H9 (cell line): ENCODE results near the gene LMTK2. TPM values are rescaled to one million over a fixed set of nuclear protein-coding genes. Genes with fewer than 3 reads are reported as not detected.

Source experiments
- DNase-seq: peaks from one replicate; pipeline ENCODE4 v3.0.0-alpha.2; 2017
- H2AFZ ChIP-seq: one replicate; pipeline ENCODE4 v1.6.1; 2013; ENCODE audit warnings: mild to moderate bottlenecking, low read length, control low read depth, moderate library complexity
- H2AK5ac ChIP-seq: 2 replicates; pipeline ENCODE4 v1.6.1; 2013; ENCODE audit warnings: low read length, control low read depth, mixed read lengths; ENCODE audit not compliant: insufficient read length
- H2BK120ac ChIP-seq: one replicate; pipeline ENCODE4 v1.6.1; 2013; ENCODE audit warnings: low read depth, mild to moderate bottlenecking, low read length, control low read depth, inconsistent platforms; ENCODE audit not compliant: poor library complexity, severe bottlenecking
- H2BK12ac ChIP-seq: 2 replicates; pipeline ENCODE4 v1.6.1; 2013; ENCODE audit warnings: low read length, control low read depth, mixed read lengths, low read depth; ENCODE audit not compliant: insufficient read length
- H2BK15ac ChIP-seq: 2 replicates; pipeline ENCODE4 v1.6.1; 2013; ENCODE audit warnings: low read depth, low read length, control low read depth
- H2BK20ac ChIP-seq: one replicate; pipeline ENCODE4 v1.6.1; 2013; ENCODE audit warnings: low read depth, mild to moderate bottlenecking, low read length, control low read depth, inconsistent platforms; ENCODE audit not compliant: poor library complexity, severe bottlenecking
- H2BK5ac ChIP-seq: 2 replicates; pipeline ENCODE4 v1.6.1; 2013; ENCODE audit warnings: low read length, control low read depth, mixed read lengths; ENCODE audit not compliant: insufficient read length
- H3K14ac ChIP-seq: 2 replicates; pipeline ENCODE4 v1.6.1; 2013; ENCODE audit warnings: low read length, control low read depth; ENCODE audit not compliant: insufficient read depth
- H3K18ac ChIP-seq: 2 replicates; pipeline ENCODE4 v1.6.1; 2013; ENCODE audit warnings: low read depth, mild to moderate bottlenecking, mixed read lengths, low read length, control low read depth; ENCODE audit not compliant: insufficient read length
- H3K23ac ChIP-seq: 2 replicates; pipeline ENCODE4 v1.6.1; 2013; ENCODE audit warnings: low read length, control low read depth, mixed read lengths, low read depth; ENCODE audit not compliant: insufficient read length
- H3K23me2 ChIP-seq: 2 replicates; pipeline ENCODE4 v1.6.1; 2013; ENCODE audit warnings: low read depth, mild to moderate bottlenecking, mixed read lengths, low read length, control low read depth; ENCODE audit not compliant: insufficient read length, poor library complexity, severe bottlenecking
- H3K27ac ChIP-seq: 2 replicates; pipeline ENCODE4 v1.5.1; 2013; ENCODE audit warnings: low read length, control low read depth, mixed read lengths, low read depth; ENCODE audit not compliant: insufficient read length
- H3K27me3 ChIP-seq: 2 replicates; pipeline ENCODE4 v1.6.1; 2013; ENCODE audit warnings: low read length, control low read depth, inconsistent platforms; ENCODE audit not compliant: insufficient read depth
- H3K4ac ChIP-seq: 2 replicates; pipeline ENCODE4 v1.6.1; 2013; ENCODE audit warnings: low read depth, mild to moderate bottlenecking, control low read depth, inconsistent platforms, low read length, moderate library complexity
- H3K4me1 ChIP-seq: 2 replicates; pipeline ENCODE4 v1.6.1; 2013; ENCODE audit warnings: low read length, control low read depth, inconsistent platforms; ENCODE audit not compliant: insufficient read depth
- H3K4me2 ChIP-seq: 2 replicates; pipeline ENCODE4 v1.6.1; 2013; ENCODE audit warnings: low read length, control low read depth, mixed read lengths; ENCODE audit not compliant: insufficient read length, insufficient read depth
- H3K56ac ChIP-seq: 2 replicates; pipeline ENCODE4 v1.6.1; 2013; ENCODE audit warnings: low read depth, mild to moderate bottlenecking, mixed read lengths, low read length, control low read depth; ENCODE audit not compliant: insufficient read length
- H3K79me1 ChIP-seq: 2 replicates; pipeline ENCODE4 v1.6.1; 2013; ENCODE audit warnings: low read depth, mild to moderate bottlenecking, moderate library complexity, low read length, control low read depth, inconsistent platforms; ENCODE audit not compliant: insufficient read depth, poor library complexity, severe bottlenecking
- H3K79me2 ChIP-seq: 2 replicates; pipeline ENCODE4 v1.6.1; 2013; ENCODE audit warnings: low read length, control low read depth, inconsistent platforms; ENCODE audit not compliant: insufficient read depth
- H3K9ac ChIP-seq: 2 replicates; pipeline ENCODE4 v1.6.1; 2013; ENCODE audit warnings: low read length, control low read depth, mixed read lengths; ENCODE audit not compliant: insufficient read length; ENCODE audit errors: extremely low read depth
- H3K9me3 ChIP-seq: one replicate; pipeline ENCODE4 v1.6.1; 2013; ENCODE audit warnings: low read depth, low read length, inconsistent platforms; ENCODE audit not compliant: control insufficient read depth
- H3T11ph ChIP-seq: one replicate; pipeline ENCODE4 v1.6.1; 2013; ENCODE audit warnings: mild to moderate bottlenecking, low read length, control low read depth, inconsistent platforms
- H4K20me1 ChIP-seq: one replicate; pipeline ENCODE4 v1.6.1; 2013; ENCODE audit not compliant: control insufficient read depth, insufficient read length, insufficient read depth
- H4K5ac ChIP-seq: 2 replicates; pipeline ENCODE4 v1.6.1; 2013; ENCODE audit warnings: low read depth, mild to moderate bottlenecking, mixed read lengths, low read length, control low read depth; ENCODE audit not compliant: insufficient read length
- H4K8ac ChIP-seq: replicated peaks from 2 replicates; pipeline ENCODE4 v1.6.1; 2013; ENCODE audit warnings: low read length, control low read depth, mixed read lengths, low read depth; ENCODE audit not compliant: insufficient read length
- H4K91ac ChIP-seq: 2 replicates; pipeline ENCODE4 v1.6.1; 2013; ENCODE audit warnings: low read depth, mild to moderate bottlenecking, moderate library complexity, mixed read lengths, low read length, control low read depth; ENCODE audit not compliant: insufficient read length
- H3K27ac Mint-ChIP-seq, 3 experiments: 2 replicates in 2 of 3; 3 replicates in 1 of 3; pipeline ENCODE4 v1.8.0; 2020 to 2021; ENCODE audit warnings: mixed read lengths in 3 of 3, mild to moderate bottlenecking in 1 of 3, moderate library complexity in 1 of 3
- H3K27me3 Mint-ChIP-seq: 2 replicates; pipeline ENCODE4 v1.8.0; 2021; ENCODE audit warnings: low read depth, mild to moderate bottlenecking, moderate library complexity, mixed read lengths
- H3K36me3 Mint-ChIP-seq, 3 experiments: 2 replicates in 2 of 3; 3 replicates in 1 of 3; pipeline ENCODE4 v1.8.0; 2020 to 2021; ENCODE audit warnings: low read depth in 3 of 3, mixed read lengths in 3 of 3; ENCODE audit not compliant: insufficient read depth in 1 of 3
- H3K4me1 Mint-ChIP-seq, 2 experiments: 2 replicates each; pipeline ENCODE4 v1.8.0; 2020; ENCODE audit warnings: mixed read lengths in 2 of 2
- H3K4me3 Mint-ChIP-seq, 2 experiments: 2 replicates in 1 of 2; 3 replicates in 1 of 2; pipeline ENCODE4 v1.8.0; 2020 to 2021; ENCODE audit warnings: mild to moderate bottlenecking in 2 of 2, mixed read lengths in 2 of 2, moderate library complexity in 1 of 2
- H3K9me3 Mint-ChIP-seq, 2 experiments: 2 replicates in 1 of 2; 3 replicates in 1 of 2; pipeline ENCODE4 v1.8.0; 2020; ENCODE audit warnings: mild to moderate bottlenecking in 2 of 2, mixed read lengths in 2 of 2, moderate library complexity in 1 of 2
- WGBS: extraction: QIAGEN DNeasy Blood & Tissue Kit; methylation state at CpG from one replicate; pipeline ENCODE4 v1.1.7; 2013; ENCODE audit warnings: missing lambda C conversion rate, low lambda C conversion rate, mixed read lengths; ENCODE audit not compliant: insufficient read length; ENCODE audit errors: extremely low coverage; 5-methylcytosine and 5-hydroxymethylcytosine counted together
- total RNA-seq: library from RNA; stranded (reverse); gene quantifications from 2 replicates; pipeline ENCODE4 v1.2.1, GENCODE V29; 2021
- TF ChIP-seq, protein P1 (sequence below): fragments of 200-600 bp; sonication (generic); conservative IDR thresholded peaks from 3 replicates; pipeline ENCODE4 v1.8.0; 2021; ENCODE audit warnings: antibody characterized with exemption, mild to moderate bottlenecking

The LMTK2 gene
- total RNA-seq, 1 experiment from 2014 or later: 24.9 TPM

DNA sequence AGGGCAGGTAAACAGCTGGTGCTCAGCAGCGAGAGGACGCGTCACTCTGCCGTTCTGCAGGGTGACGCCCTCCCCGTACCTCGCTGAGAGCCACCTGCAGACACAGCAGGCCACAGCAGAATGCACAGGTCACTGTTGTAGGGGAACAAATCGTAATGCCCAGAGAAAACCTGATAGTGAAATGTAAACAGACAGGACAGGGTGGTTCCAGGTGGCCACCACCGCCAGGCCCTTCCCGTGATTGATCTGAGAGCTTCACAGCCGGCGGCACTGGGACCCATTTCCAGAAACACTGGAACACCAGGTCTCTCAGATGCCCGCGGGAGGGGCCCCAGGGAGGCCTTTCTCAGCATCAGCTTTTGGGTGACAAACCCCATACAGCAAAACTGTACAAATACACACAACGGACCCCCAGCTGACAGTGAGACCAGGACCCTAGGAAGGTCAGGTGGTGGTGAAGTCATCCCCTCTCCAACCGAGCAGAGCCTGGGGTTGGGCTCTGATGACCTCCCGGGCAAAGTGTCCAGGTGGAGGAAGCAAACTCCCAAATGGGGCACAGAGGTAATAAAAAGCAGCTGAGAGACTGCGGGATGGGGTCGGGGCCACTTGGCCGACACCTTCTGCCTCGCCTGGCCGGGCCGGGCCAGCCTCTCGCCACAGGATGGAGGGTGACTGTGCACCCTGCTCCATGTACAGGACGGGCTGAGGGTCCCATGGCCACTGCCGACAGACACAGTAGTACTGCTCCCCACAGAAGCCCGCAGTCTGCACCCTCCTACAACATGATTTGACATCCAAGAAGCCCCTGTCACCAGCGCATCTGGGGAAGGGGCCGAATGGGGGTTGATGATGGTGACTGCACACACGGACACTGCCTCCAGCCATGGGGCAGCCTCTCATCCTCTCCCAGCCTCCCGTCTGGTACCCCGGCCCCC is 109.2 kb downstream of the LMTK2 start:
- Mint-ChIP-seq H3K27ac (0 out of 7 replicates have a peak overlapping the region, but pooled peaks of 1 of the 3 experiments have one; percentile 23), H3K27me3 (no peaks in the 10 kb centered on the region), H3K9me3 (no peaks in the 10 kb centered on the region), H3K4me1 (peaks cover 4 to 9% of the 10 kb centered on the region in 2 experiments), H3K36me3 (no peaks in the 10 kb centered on the region), H3K4me3 (no peak overlapping the region)
- H3K9ac ChIP-seq: no peak overlapping the region
- H4K91ac ChIP-seq: no peak overlapping the region
- DNase-seq: no peak
- H2BK120ac ChIP-seq: no peak overlapping the region
- no CpG with 5 or more reads among the region's 32 CpGs for WGBS
- no peak overlapping the region for H3K18ac ChIP-seq
- no peak overlapping the region for H3K23ac ChIP-seq
- no peaks in the 10 kb centered on the region for H4K20me1 ChIP-seq
- no peak overlapping the region for H2AK5ac ChIP-seq
- no peak overlapping the region for H4K5ac ChIP-seq
- TF ChIP-seq, protein P1, sequence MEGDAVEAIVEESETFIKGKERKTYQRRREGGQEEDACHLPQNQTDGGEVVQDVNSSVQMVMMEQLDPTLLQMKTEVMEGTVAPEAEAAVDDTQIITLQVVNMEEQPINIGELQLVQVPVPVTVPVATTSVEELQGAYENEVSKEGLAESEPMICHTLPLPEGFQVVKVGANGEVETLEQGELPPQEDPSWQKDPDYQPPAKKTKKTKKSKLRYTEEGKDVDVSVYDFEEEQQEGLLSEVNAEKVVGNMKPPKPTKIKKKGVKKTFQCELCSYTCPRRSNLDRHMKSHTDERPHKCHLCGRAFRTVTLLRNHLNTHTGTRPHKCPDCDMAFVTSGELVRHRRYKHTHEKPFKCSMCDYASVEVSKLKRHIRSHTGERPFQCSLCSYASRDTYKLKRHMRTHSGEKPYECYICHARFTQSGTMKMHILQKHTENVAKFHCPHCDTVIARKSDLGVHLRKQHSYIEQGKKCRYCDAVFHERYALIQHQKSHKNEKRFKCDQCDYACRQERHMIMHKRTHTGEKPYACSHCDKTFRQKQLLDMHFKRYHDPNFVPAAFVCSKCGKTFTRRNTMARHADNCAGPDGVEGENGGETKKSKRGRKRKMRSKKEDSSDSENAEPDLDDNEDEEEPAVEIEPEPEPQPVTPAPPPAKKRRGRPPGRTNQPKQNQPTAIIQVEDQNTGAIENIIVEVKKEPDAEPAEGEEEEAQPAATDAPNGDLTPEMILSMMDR: no peak
- H3K4ac ChIP-seq: no peak overlapping the region
- no peak overlapping the region for H3T11ph ChIP-seq
- no peaks in the 10 kb centered on the region for H3K79me2 ChIP-seq
- no peak overlapping the region for H2BK12ac ChIP-seq
- H2BK20ac ChIP-seq: no peak overlapping the region
- H4K8ac ChIP-seq: no peak overlapping the region
- H3K27me3 ChIP-seq: no peaks in the 10 kb centered on the region
- no peaks in the 10 kb centered on the region for H3K4me1 ChIP-seq
- no peak overlapping the region for H3K56ac ChIP-seq
- H3K79me1 ChIP-seq: no peaks in the 10 kb centered on the region
- no peak overlapping the region for H2AFZ ChIP-seq
- H2BK5ac ChIP-seq: no peak overlapping the region
- no peak overlapping the region for H3K27ac ChIP-seq
- H3K4me2 ChIP-seq: no peak overlapping the region
- no peak overlapping the region for H2BK15ac ChIP-seq
- H3K9me3 ChIP-seq: no peaks in the 10 kb centered on the region
- no peaks in the 10 kb centered on the region for H3K23me2 ChIP-seq
- H3K14ac ChIP-seq: no peak overlapping the region
